HG02759 (cell line): ENCODE data around the gene ADAMTS6.

Source experiments
- ATAC-seq: cut with Tn5 transposase; IDR thresholded peaks from one replicate; pipeline ENCODE4 v1.9.1; 2021; ENCODE audit warnings: mild to moderate bottlenecking, moderate library complexity; ENCODE audit not compliant: unreplicated experiment

The ADAMTS6 gene

GRCh38 chr5:65113771-65114170, 367.9 kb downstream of the ADAMTS6 start:
- ATAC-seq: no peak

- no peak for ATAC-seq
These were observed 369.6 kb downstream of the ADAMTS6 start for GRCh38 chr5:65111961-65112658.

GRCh38 chr5:65108786-65109743, 372.7 kb downstream of the ADAMTS6 start:
- ATAC-seq: no peak

- ATAC-seq: no peak
These were observed 376.4 kb downstream of the ADAMTS6 start for GRCh38 chr5:65105301-65105700.

GRCh38 chr5:65104831-65105230, 376.9 kb downstream of the ADAMTS6 start:
- ATAC-seq: no peak

GRCh38 chr5:65103756-65104440, 377.8 kb downstream of the ADAMTS6 start:
- no peak for ATAC-seq

- peak; percentile 85 for ATAC-seq
These were observed 378.6 kb downstream of the ADAMTS6 start for GRCh38 chr5:65102976-65103711.

GRCh38 chr5:65102371-65102975, 379.2 kb downstream of the ADAMTS6 start:
- ATAC-seq: peak; percentile 29

GRCh38 chr5:65101632-65102100, 380.1 kb downstream of the ADAMTS6 start:
- no peak for ATAC-seq

GRCh38 chr5:65100911-65101631, 380.6 kb downstream of the ADAMTS6 start:
- ATAC-seq: no peak
